DND-41 (cell line): ENCODE data around the gene HSFY2.
"Not testable (repeated sequence)": the region's sequence is repeated elsewhere in the genome, so short reads cannot be mapped to it uniquely, and the experiment has no call there.

Experiments
- EZH2 ChIP-seq: IDR thresholded peaks from 3 replicates; pipeline ENCODE4 v1.6.1; 2012; ENCODE audit warnings: borderline replicate concordance, low read depth, mild to moderate bottlenecking, moderate library complexity, low read length, inconsistent platforms; ENCODE audit not compliant: severe bottlenecking
- TF ChIP-seq, protein P1 (sequence below): IDR thresholded peaks from 2 replicates; pipeline ENCODE4 v1.5.1; 2012; ENCODE audit warnings: borderline replicate concordance, low read length, moderate library complexity, mild to moderate bottlenecking; ENCODE audit not compliant: poor library complexity, severe bottlenecking; ENCODE audit errors: extremely low read depth

DNA sequence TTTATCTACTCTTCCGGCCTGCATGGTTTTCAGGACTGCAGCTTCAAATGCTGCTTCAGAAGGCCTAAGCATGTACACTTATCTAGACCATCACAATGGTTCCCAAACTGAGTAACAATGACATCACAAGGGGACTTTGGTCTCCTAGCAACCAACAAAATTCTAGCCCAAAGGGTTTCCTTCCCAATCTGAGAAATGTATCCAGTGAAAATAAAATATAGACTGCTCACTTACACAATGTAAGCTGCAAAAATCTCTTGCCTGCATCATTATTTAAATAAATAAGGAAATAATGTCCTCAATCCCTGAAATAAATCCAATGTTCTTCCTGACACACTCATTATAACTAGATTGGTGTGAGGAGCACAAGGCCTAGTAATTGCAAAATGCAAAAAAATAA is at the start of gene HSFY2:
- TF ChIP-seq, protein P1, sequence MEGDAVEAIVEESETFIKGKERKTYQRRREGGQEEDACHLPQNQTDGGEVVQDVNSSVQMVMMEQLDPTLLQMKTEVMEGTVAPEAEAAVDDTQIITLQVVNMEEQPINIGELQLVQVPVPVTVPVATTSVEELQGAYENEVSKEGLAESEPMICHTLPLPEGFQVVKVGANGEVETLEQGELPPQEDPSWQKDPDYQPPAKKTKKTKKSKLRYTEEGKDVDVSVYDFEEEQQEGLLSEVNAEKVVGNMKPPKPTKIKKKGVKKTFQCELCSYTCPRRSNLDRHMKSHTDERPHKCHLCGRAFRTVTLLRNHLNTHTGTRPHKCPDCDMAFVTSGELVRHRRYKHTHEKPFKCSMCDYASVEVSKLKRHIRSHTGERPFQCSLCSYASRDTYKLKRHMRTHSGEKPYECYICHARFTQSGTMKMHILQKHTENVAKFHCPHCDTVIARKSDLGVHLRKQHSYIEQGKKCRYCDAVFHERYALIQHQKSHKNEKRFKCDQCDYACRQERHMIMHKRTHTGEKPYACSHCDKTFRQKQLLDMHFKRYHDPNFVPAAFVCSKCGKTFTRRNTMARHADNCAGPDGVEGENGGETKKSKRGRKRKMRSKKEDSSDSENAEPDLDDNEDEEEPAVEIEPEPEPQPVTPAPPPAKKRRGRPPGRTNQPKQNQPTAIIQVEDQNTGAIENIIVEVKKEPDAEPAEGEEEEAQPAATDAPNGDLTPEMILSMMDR, result not testable (repeated sequence)
- not testable (repeated sequence) for TF ChIP-seq EZH2
